ENCODE results near the gene IRF2BP1.

IRF2BP1 gene

DNA sequence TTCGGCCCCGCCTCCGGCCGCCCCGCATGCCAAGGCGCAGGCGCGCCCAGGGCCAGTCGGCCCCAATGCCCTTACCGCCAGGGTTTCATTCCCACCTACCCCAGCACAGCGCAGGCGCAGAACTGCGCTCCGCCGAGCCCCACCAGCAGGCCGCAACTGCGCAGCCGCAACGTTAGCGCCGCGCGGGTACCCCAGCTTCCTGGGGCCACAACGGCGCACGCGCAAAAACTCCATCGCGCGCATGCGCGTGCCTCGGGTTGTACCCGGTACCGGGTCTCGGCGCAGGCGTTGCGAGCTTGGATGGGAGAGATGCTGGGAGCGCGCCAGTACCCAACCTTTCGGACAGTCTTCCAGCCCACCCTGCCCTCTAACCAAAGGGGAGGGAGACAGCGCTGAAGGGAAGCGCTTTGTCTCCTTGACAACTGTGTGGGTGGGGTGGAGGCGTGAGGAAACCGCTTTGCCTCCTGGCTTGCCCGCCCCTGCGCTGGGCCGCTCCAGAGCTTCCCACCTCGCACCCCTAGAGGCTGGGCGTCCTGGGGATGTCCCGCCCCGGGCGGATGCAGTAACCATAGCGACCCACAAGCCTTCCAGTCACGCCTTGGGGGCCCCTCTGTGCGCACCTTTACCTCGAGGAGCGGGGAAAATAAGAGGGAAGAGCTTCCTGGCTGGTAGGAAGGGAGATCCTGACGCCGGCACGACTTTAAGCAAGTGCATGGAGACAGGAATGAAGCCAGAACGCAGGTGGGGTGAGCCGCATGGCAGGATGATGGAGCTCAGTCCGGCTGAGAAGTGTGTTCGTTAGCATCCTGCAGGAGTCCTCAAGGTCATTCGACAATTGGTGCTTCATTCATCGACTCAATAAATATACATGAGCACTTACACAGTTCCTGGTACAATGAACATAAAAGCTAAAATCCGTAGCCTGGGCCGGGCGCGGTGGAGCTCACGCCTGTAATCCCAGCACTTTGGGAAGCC is 17.0 kb upstream of the IRF2BP1 start:
- peak; percentile 100 for DNase-seq (ENCODE audit: low spot score)
- TF ChIP-seq, protein P1, sequence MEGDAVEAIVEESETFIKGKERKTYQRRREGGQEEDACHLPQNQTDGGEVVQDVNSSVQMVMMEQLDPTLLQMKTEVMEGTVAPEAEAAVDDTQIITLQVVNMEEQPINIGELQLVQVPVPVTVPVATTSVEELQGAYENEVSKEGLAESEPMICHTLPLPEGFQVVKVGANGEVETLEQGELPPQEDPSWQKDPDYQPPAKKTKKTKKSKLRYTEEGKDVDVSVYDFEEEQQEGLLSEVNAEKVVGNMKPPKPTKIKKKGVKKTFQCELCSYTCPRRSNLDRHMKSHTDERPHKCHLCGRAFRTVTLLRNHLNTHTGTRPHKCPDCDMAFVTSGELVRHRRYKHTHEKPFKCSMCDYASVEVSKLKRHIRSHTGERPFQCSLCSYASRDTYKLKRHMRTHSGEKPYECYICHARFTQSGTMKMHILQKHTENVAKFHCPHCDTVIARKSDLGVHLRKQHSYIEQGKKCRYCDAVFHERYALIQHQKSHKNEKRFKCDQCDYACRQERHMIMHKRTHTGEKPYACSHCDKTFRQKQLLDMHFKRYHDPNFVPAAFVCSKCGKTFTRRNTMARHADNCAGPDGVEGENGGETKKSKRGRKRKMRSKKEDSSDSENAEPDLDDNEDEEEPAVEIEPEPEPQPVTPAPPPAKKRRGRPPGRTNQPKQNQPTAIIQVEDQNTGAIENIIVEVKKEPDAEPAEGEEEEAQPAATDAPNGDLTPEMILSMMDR (IDR thresholded peaks at IDR 0.05; ENCODE audit: borderline replicate concordance, control extremely low read depth, extremely low read depth, insufficient read depth, missing control alignments): no peak
- in situ Hi-C loops (cut with MboI; ENCODE audit: low sequenced_read_pairs, unreplicated experiment): no loop called here

DNA sequence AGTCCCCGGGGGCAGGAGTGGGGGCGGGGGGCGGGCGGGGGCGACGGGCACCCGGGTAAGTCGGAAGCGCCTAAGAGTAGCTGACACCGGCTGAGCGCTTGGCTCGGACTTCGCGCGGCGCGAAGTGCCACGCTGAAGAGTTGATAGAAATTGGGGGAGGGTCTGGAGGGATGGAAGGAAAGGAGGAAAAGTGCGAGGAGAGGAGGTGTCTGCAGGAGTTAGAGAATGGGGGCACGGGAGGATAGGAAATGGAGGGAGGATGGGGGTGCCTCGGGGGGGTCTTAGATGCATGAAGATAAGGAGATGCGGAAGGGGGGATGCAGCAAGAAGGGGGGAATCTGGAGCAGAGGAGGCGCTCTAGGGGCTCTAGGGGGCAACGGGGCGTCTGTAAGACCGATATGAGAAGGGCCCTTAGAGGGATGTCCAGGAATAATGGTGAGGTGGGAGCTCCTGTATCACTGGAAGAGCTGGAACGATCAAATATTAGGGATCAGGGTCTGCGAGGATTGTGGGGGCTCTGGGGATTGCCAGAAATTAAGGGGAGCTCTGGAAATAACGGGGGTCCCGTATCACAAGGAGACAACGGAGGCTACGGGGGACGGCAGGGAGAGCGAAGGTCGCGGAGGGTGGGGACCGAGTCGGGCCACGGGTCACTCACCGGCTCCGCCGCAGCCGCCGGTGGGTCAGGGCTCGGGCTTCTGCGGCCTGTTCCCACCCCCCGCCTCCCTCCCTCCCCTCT is 16.1 kb upstream of the IRF2BP1 start, which contains the start of gene MYPOP:
Gene MYPOP (minus strand): TSS at position 702 of the 739 bp plus-strand sequence. CDS start 840 bp downstream, outside the sequence.
- in situ Hi-C loops (cut with MboI; ENCODE audit: low sequenced_read_pairs, unreplicated experiment): no loop called here
- DNase-seq (ENCODE audit: low spot score): peak; percentile 50
- TF ChIP-seq, protein P1 (IDR thresholded peaks at IDR 0.05; ENCODE audit: borderline replicate concordance, control extremely low read depth, extremely low read depth, insufficient read depth, missing control alignments): no peak

DNA sequence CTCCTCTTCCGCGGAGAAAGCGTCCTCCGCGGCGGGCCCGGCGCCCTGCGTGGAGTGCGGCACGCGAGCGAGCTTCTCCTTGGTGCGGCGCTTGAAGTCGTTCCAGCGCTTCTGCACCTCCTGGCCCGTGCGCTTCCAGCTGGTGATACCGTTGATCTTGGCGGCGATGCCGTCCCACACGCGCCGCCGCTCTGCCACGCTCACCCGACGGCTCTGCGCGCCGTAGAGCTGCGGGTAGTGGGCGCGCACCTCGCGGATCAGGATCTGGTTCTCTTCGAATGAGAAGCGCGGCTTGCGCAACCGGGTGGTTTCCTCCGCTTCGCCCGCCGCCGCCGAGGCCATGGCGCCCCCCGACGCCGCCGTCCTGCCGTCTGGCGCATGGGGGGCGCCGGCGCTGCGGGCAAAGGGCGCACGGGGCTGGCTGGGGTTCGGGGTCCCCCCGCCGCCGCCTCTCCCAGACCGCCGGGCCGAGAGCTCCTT is 15.5 kb upstream of the IRF2BP1 start:
- TF ChIP-seq, protein P1 (IDR thresholded peaks at IDR 0.05; ENCODE audit: borderline replicate concordance, control extremely low read depth, extremely low read depth, insufficient read depth, missing control alignments): no peak
- DNase-seq (ENCODE audit: low spot score): peak; percentile 50
- in situ Hi-C loops (cut with MboI; ENCODE audit: low sequenced_read_pairs, unreplicated experiment): no loop called here

DNA sequence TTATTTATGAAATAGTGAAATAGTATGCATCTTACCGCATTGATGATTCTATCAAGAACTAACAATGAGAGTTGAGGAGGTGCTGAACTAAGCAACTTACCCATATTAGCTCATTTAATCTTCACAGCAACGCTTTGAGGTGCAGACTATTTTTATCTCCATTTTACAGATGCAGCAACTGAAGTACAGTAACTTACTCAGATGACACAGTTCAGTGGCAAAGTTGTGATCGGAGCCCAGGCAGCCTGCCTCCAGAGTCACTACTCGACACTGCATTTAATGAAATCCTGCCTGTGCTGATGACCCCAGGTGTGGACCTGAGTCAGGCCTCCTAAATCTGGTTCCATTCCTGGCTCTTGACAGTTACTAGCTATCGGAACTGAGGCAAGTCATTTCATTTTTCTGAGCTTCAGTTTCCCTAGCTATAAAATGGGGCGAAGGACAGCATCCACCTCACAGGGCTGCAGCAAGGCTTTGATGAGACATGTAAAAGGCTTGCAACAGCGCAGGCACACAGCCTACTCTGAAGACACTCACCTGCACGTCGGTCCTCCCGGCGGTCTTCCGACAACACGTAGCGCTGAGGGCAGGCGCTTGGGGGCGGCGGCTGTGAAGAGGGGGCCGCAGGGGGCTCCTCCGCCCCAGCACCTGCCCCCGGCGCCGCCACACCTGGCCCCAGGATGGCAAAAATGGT is 14.9 kb upstream of the IRF2BP1 start:
- TF ChIP-seq, protein P1 (IDR thresholded peaks at IDR 0.05; ENCODE audit: borderline replicate concordance, control extremely low read depth, extremely low read depth, insufficient read depth, missing control alignments): no peak
- no peak for DNase-seq (ENCODE audit: low spot score)
- in situ Hi-C loops (cut with MboI; ENCODE audit: low sequenced_read_pairs, unreplicated experiment): no loop called here

DNA sequence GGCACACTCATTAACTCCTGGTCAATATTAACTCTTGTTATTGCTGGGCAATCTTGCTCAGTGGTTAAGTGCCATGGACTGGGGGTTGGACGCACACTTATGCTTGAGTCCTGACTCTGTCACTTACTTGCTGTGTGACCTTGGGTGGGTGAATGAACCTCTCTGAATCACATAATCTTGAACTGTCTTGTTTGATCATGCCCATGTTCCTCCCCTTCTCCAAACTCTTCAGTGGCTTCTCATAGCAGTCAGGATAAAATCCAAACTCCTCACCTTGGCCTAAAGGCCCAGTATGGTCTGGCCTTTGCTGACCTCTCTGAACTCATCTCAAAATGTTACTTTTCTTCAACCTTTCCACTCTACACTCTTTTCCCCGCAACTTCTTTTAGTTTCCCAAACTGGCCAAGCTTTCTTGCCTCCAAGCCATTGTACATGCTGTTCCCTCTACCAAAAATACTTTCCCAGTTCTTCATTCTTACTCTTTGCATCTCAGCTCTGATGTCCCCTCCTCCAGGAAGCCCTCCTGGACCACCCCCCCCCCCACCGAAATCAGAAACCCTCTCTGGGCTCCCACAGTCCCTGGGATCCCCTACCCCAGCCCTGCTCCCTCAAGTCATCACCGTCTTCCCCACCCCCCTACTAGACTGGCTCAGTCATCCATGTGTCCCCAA is 14.1 kb upstream of the IRF2BP1 start:
- TF ChIP-seq, protein P1 (IDR thresholded peaks at IDR 0.05; ENCODE audit: borderline replicate concordance, control extremely low read depth, extremely low read depth, insufficient read depth, missing control alignments): no peak
- DNase-seq (ENCODE audit: low spot score): no peak
- in situ Hi-C loops (cut with MboI; ENCODE audit: low sequenced_read_pairs, unreplicated experiment): no loop called here

Data from GM13976 (cell line).